PC-3 (cell line): ENCODE results near the gene SLC6A3. TPM values are rescaled to one million over a fixed set of nuclear protein-coding genes. Genes with fewer than 3 reads are reported as not detected.
"Not testable (repeated sequence)": the region's sequence is repeated elsewhere in the genome, so short reads cannot be mapped to it uniquely, and the experiment has no call there.

ENCODE experiments used
- ATAC-seq: fragments of 200-7000 bp; cut with Tn5 transposase; 2 replicates; pipeline ENCODE4 v1.9.1; 2020; ENCODE audit warnings: mild to moderate bottlenecking, moderate library complexity
- BruUV-seq: library from RNA; stranded (reverse); fragments of 400-500 nt; replicated peaks from 2 replicates; lab custom pipeline; 2021; lab: Mats Ljungman, UMichigan
- CTCF ChIA-PET: fragments of 300-600 bp; sonication (Branson Sonifier 250); formaldehyde crosslinking; loops from one replicate; lab custom pipeline; 2022; ENCODE audit warnings: antibody characterized with exemption; lab: Charles Lee
- POLR2A ChIA-PET: fragments of 300-600 bp; sonication (Branson Sonifier 250); formaldehyde crosslinking; loops from one replicate; lab custom pipeline; 2022; ENCODE audit warnings: antibody characterized with exemption; ENCODE audit not compliant: unreplicated experiment; lab: Charles Lee
- DNase-seq: peaks from one replicate; pipeline ENCODE4 v3.0.0-alpha.2; 2015
- H2AFZ ChIP-seq: fragments of 300-600 bp; sonication (generic); 2 replicates; pipeline ENCODE4 v1.6.0; 2016; ENCODE audit warnings: antibody characterized with exemption, low read length
- H3F3A ChIP-seq: fragments of 300-600 bp; sonication (generic); one replicate; pipeline ENCODE4 v1.6.0; 2017; ENCODE audit warnings: antibody characterized with exemption, low read length, control low read depth, mild to moderate bottlenecking; ENCODE audit not compliant: unreplicated experiment
- H3K27ac ChIP-seq: fragments of 300-600 bp; sonication (generic); 2 replicates; pipeline ENCODE4 v1.5.1; 2016; ENCODE audit warnings: mild to moderate bottlenecking, low read length
- H3K27me3 ChIP-seq: fragments of 300-600 bp; sonication (generic); 2 replicates; pipeline ENCODE4 v1.6.1; 2016; ENCODE audit warnings: low read length, mixed read lengths
- H3K36me3 ChIP-seq: fragments of 300-600 bp; sonication (generic); 2 replicates; pipeline ENCODE4 v1.6.1; 2016; ENCODE audit warnings: low read depth, mixed run types, low read length, mixed read lengths
- H3K4me1 ChIP-seq: fragments of 300-600 bp; sonication (generic); 2 replicates; pipeline ENCODE4 v1.5.1; 2016; ENCODE audit warnings: low read length; ENCODE audit not compliant: insufficient read depth
- H3K4me2 ChIP-seq: fragments of 300-600 bp; sonication (generic); 2 replicates; pipeline ENCODE4 v1.6.0; 2016; ENCODE audit warnings: low read length
- H3K4me3 ChIP-seq: fragments of 300-600 bp; sonication (generic); 2 replicates; pipeline ENCODE4 v1.5.1; 2016; ENCODE audit warnings: mild to moderate bottlenecking, low read length, mixed read lengths
- H3K79me2 ChIP-seq: fragments of 300-600 bp; sonication (generic); 2 replicates; pipeline ENCODE4 v1.6.1; 2017; ENCODE audit warnings: low read length, mixed read lengths
- H3K9ac ChIP-seq: fragments of 300-600 bp; sonication (generic); 2 replicates; pipeline ENCODE4 v1.6.0; 2016; ENCODE audit warnings: mild to moderate bottlenecking, low read length
- H3K9me2 ChIP-seq: fragments of 300-600 bp; sonication (generic); replicated peaks from 2 replicates; pipeline ENCODE4 v1.6.1; 2016; ENCODE audit warnings: mixed run types, low read length, mixed read lengths
- H3K9me3 ChIP-seq: fragments of 300-600 bp; sonication (generic); 2 replicates; pipeline ENCODE4 v1.6.1; 2016; ENCODE audit warnings: low read length, mixed read lengths
- H4K20me1 ChIP-seq: fragments of 300-600 bp; sonication (generic); 2 replicates; pipeline ENCODE4 v1.6.1; 2016; ENCODE audit warnings: low read length, mixed read lengths
- CTCF ChIP-seq: fragments of 300-600 bp; sonication (generic); conservative IDR thresholded peaks from 2 replicates; pipeline ENCODE4 v1.5.1; 2017; ENCODE audit warnings: antibody characterized with exemption, low read depth, mild to moderate bottlenecking, low read length
- EZH2 ChIP-seq: fragments of 300-600 bp; sonication (generic); IDR thresholded peaks from one replicate; pipeline ENCODE4 v1.6.1; 2017; ENCODE audit warnings: antibody characterized with exemption, mild to moderate bottlenecking, low read length; ENCODE audit not compliant: unreplicated experiment
- EZH2phosphoT487 ChIP-seq: fragments of 300-600 bp; sonication (generic); IDR thresholded peaks from 2 replicates; pipeline ENCODE4 v1.6.1; 2018; ENCODE audit warnings: mild to moderate bottlenecking, antibody characterized with exemption, low read length, borderline replicate concordance
- intact Hi-C: fragments of 100-400 bp; cut with micrococcal nuclease; formaldehyde crosslinking; loops from 2 replicates; pipeline ENCODE4 v1.9.0; 2023
- total RNA-seq: library from RNA; depleted of rRNA; stranded (reverse); fragments of >200 nt; gene quantifications from 2 replicates; pipeline ENCODE4 v1.2.3, GENCODE V29; 2014

The SLC6A3 gene
- total RNA-seq, 1 experiment from 2014 or later, result not detected

DNA sequence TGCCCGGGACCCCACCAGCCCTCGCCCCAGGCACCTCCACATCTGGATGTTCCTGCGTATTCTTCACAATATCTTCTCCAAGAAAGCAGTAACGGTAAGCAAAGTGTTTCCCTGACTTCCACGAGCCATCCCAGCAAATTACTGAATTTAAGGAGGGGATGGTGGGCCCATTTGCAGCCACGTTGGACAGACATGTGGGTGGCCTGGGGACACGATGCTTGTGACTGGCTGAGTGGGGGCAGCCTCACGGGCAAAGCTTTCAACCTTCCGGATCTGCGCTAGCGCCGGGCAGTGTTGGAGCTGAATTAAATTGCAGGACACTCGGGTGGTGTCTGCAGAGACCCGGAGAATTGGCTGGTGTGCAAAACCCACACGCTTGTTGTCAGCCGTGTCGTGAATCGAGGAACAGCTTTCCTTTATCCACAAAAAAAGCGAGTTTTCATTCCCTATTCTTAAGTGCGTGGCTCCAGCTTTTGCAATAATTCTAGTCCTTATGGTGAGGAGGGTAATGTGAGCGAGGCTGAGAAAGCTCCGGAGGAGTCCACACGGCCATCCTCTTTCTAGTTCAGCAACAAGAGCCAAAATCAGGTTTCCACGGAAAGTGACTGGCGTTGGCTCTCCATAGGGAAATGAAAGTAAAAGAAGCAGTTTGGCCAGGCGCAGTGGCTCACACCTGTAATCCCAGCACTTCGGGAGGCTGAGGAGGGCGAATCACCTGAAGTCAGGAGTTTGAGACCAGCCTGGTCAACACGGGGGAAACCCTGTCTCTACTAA, 82.8 kb downstream of the SLC6A3 start:
- Histone ChIP-seq H3K9me2 (no peaks in the 10 kb centered on the region), H2AFZ (no peak overlapping the region), H3K79me2 (no peaks in the 10 kb centered on the region), H3K4me1 (no peaks in the 10 kb centered on the region), H3K4me2 (no peak overlapping the region), H3K27ac (no peak overlapping the region), H3K36me3 (no peaks in the 10 kb centered on the region), H3K9me3 (no peaks in the 10 kb centered on the region), H3K4me3 (no peak overlapping the region), H3F3A (no peaks in the 10 kb centered on the region), H3K9ac (no peak overlapping the region), H3K27me3 (peaks cover 72% of the 10 kb centered on the region), H4K20me1 (no peaks in the 10 kb centered on the region)
- DNase-seq (no peak), ATAC-seq (no peak)
- no peak for TF ChIP-seq EZH2
- ChIA-PET POLR2A (no interaction called here), CTCF (interaction anchor here (0.5 kb wide), 1 partner anchor 188 kb away, joined by 3 read pairs; no protein-coding TSS in a partner anchor)
- intact Hi-C loops, result no loop called here
- no TSS peak for BruUV-seq

- no peak overlapping the region for H3K27ac ChIP-seq
- no peaks in the 10 kb centered on the region for H3K36me3 ChIP-seq
- no peaks in the 10 kb centered on the region for H3K9me2 ChIP-seq
- no peaks in the 10 kb centered on the region for H4K20me1 ChIP-seq
- intact Hi-C loops, result no loop called here
- H3F3A ChIP-seq, result no peaks in the 10 kb centered on the region
- H3K27me3 ChIP-seq, result peaks cover 74% of the 10 kb centered on the region
- CTCF ChIA-PET, result no interaction called here
- no peak for TF ChIP-seq EZH2
- TF ChIP-seq CTCF, result no peak
- no peak for TF ChIP-seq EZH2phosphoT487
- no peak overlapping the region for H2AFZ ChIP-seq
- H3K9me3 ChIP-seq, result no peaks in the 10 kb centered on the region
- no peaks in the 10 kb centered on the region for H3K4me1 ChIP-seq
- BruUV-seq, result no TSS peak
- DNase-seq, result no peak
- no peaks in the 10 kb centered on the region for H3K79me2 ChIP-seq
- H3K9ac ChIP-seq, result no peak overlapping the region
- H3K4me3 ChIP-seq, result no peak overlapping the region
- no peak overlapping the region for H3K4me2 ChIP-seq
- no peak for ATAC-seq
- POLR2A ChIA-PET, result no interaction called here
Observed at GRCh38 chr5:1360861-1361260, 84.4 kb downstream of the SLC6A3 start.

GRCh38 chr5:1360367-1360766, 84.9 kb downstream of the SLC6A3 start:
- H3K27ac ChIP-seq, CTCF ChIA-PET: not testable (repeated sequence)

More at GRCh38 chr5:1360367-1360766, 84.9 kb downstream of the SLC6A3 start:
- H3K9ac ChIP-seq, ATAC-seq, H3K4me2 ChIP-seq, H3F3A ChIP-seq, H3K9me2 ChIP-seq, BruUV-seq, H3K79me2 ChIP-seq, POLR2A ChIA-PET, DNase-seq, intact Hi-C loops, H4K20me1 ChIP-seq, H3K9me3 ChIP-seq, H3K36me3 ChIP-seq, H2AFZ ChIP-seq, H3K4me1 ChIP-seq, H3K4me3 ChIP-seq: not testable (repeated sequence)
- H3K27me3 ChIP-seq, result peaks cover 75% of the 10 kb centered on the region
